ENCODE measurements around the gene RAPGEF4.

- TF ChIP-seq CTCF (IDR thresholded peaks at IDR 0.05) (no peak), POLR2A (IDR thresholded peaks at IDR 0.05) (no peak), POLR2AphosphoS5 (IDR thresholded peaks at IDR 0.05) (peak; percentile 68)
Observed at GRCh38 chr2:172968061-172968469, 232.4 kb downstream of the RAPGEF4 start.

Data from gastroesophageal sphincter (tissue), 3 donors.